Activated naive CD8-positive, alpha-beta T cell treated with anti-CD3 and anti-CD28 coated beads, Interleukin-2, amount 10 ng/mL, durations not matched to agents 7 days and 5 days (primary cell): ENCODE data around the gene PTGES. TPM values are rescaled to one million over a fixed set of nuclear protein-coding genes. Genes with fewer than 3 reads are reported as not detected.

Experiments
- ATAC-seq: fragments of 150-1000 bp; cut with Tn5 transposase; one replicate; pipeline ENCODE4 v1.10.0; 2021; ENCODE audit warnings: low read depth, moderate library complexity
- POLR2A ChIA-PET: fragments of 350-600 bp; sonication (Branson Sonifier 250); formaldehyde crosslinking; loops from one replicate; lab custom pipeline; 2021; ENCODE audit warnings: antibody characterized with exemption; lab: Charles Lee
- DNase-seq: peaks from one replicate; pipeline ENCODE4 v3.0.0; 2021
- H3K27ac Mint-ChIP-seq: one replicate; pipeline ENCODE4 v1.8.0; 2022; ENCODE audit warnings: mild to moderate bottlenecking, mixed read lengths
- H3K27me3 Mint-ChIP-seq: one replicate; pipeline ENCODE4 v1.8.0; 2022; ENCODE audit warnings: mild to moderate bottlenecking, moderate library complexity, mixed read lengths
- H3K36me3 Mint-ChIP-seq: one replicate; pipeline ENCODE4 v1.8.0; 2021; ENCODE audit warnings: mild to moderate bottlenecking, mixed read lengths
- H3K4me1 Mint-ChIP-seq: one replicate; pipeline ENCODE4 v1.8.0; 2021; ENCODE audit warnings: mixed read lengths
- H3K4me3 Mint-ChIP-seq: one replicate; pipeline ENCODE4 v1.8.0; 2022; ENCODE audit warnings: mild to moderate bottlenecking, moderate library complexity, mixed read lengths
- H3K9me3 Mint-ChIP-seq: one replicate; pipeline ENCODE4 v1.8.0; 2021; ENCODE audit warnings: mixed read lengths
- total RNA-seq, 2 experiments: library from RNA; stranded (reverse); gene quantifications; one replicate each; pipeline ENCODE4 v1.2.3, GENCODE V29; 2021

PTGES gene
- total RNA-seq, 2 experiments from 2014 or later = not detected

DNA sequence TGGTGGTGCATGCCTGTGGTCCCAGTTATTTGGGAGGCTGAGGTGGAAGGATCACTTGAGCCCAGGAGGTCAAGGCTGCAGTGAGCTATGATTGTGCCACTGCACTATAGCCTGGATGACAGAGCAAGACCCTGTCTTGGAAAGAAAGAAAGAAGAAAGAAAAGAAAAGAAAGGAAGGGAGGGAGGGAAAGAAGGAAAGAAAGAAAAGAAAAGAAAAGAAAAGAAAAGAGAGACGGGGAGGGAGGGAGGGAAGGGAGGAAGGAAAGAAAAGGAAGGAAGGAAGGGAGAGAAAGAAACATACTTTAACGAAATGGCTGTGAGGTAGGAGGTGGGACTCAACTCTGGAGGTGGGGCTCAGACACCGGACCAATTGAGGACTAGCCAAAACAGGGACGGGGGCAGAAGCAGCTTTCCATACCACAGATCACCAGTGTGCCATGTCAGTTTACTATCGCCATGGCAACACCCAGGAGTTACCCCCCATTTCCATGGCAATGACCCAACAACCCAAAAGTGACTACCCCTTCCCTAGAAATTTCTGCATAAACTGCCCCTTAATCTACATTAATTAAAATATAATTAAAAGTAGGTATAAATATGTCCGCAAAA lies 21.3 kb downstream of the PTGES start:
- POLR2A ChIA-PET = no interaction called here
- H3K4me3 Mint-ChIP-seq = no peak overlapping the region
- H3K36me3 Mint-ChIP-seq = no peaks in the 10 kb centered on the region
- no peak for ATAC-seq
- peaks cover 15% of the 10 kb centered on the region for H3K27me3 Mint-ChIP-seq
- no peaks in the 10 kb centered on the region for H3K9me3 Mint-ChIP-seq
- peaks cover 1% of the 10 kb centered on the region for H3K4me1 Mint-ChIP-seq
- no peak for DNase-seq
- no peak overlapping the region for H3K27ac Mint-ChIP-seq

DNA sequence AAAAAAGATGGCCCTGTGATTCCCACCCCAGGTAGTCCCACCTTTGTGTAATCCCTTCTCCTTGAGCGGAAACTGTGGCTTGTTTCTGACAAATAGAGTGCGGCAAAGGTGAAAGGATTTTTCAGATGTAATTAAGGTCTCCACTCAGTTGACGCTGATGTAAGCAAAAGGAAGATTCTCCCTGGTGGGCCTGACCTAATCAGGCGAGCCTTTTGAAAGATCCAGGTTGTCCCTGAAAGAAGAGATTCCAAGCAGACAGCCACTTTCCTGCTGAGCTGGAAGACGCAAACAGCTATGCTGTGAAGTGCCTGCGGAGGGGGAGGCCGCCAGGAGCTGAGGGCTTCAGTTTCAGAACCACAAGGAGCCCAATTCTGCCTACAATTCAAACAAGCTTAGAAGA lies 24.1 kb downstream of the PTGES start:
- Mint-ChIP-seq H3K4me3 (no peak overlapping the region), H3K9me3 (no peaks in the 10 kb centered on the region), H3K36me3 (no peaks in the 10 kb centered on the region), H3K27ac (no peak overlapping the region), H3K4me1 (peaks cover 1% of the 10 kb centered on the region), H3K27me3 (peaks cover 18% of the 10 kb centered on the region)
- POLR2A ChIA-PET = interaction anchor here (1.4 kb wide), 1 partner anchor 24 kb away, joined by 5 read pairs; no protein-coding TSS in a partner anchor
- ATAC-seq (no peak), DNase-seq (no peak)

DNA sequence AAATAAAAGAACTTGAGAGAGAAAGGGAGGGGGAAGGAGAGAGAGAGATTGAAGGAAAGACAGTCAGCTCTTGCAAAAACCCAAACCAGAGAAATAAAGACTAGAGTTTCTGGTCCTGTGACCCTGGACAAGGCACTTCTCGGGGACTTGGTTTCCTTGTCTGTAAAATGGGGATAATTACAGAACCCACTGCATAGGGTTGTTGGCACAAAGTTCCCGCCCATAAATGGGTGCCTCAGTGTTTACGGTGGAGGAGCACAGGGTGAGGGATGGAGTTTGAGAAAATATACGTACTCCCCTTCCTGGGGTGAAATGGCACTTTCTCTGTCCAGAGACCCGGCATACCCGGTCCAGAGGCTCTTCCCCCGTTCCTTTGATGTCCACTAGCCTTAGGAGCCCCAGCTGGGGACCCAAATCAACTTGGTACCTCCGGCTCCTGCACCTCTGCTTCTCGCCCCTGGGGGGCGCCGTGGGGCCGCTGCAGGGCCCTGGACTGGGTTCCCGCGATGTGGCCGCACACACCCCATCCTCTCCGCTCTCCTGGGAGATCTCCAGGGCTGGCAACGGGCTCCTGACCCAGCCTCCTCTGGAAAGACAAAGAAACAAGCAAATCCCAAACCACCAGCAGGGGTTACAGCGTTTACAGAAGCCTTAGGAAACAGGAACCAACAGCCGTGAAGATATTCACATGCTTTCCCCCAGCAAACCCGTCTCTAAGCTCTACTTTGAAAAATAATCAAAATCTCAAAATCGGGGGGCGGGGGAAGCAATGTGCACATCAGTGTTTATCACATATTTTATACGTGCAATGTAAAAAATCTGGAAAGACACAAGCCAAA lies 26.3 kb downstream of the PTGES start:
- Mint-ChIP-seq H3K36me3 (no peaks in the 10 kb centered on the region), H3K9me3 (no peaks in the 10 kb centered on the region), H3K4me3 (peak overlapping the region; percentile 25), H3K4me1 (peaks cover 1% of the 10 kb centered on the region), H3K27ac (no peak overlapping the region), H3K27me3 (peaks cover 18% of the 10 kb centered on the region)
- POLR2A ChIA-PET = interaction anchor here (0.6 to 1.7 kb wide), 3 partner anchors 11 to 58 kb away, joined by 3 to 9 read pairs (median 3); no protein-coding TSS in a partner anchor
- ATAC-seq = peak; percentile 89
- peak; percentile 82 for DNase-seq

DNA sequence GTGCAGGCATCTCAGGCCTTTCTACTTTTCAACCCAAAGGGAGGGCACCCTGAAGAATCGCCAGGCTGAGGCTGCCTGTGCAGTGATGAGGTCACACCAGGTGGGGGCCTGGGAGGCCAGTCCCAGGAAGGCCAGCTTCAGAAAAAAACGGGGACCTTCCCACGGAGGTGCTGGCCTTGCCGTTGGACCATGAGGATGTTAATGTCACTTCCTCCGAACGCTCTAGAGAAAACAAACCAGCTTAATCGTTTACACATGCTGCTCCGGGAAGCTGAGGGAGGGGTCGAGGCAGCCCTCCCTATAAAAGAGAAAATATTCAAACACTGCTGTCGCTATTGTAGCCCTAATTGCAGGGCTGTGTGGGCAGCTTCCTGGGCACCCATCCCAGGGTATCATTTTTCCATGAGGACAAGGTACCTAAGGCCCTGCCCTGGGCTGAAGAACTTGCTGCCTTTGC lies 27.0 kb downstream of the PTGES start:
- ATAC-seq = no peak
- no peak for DNase-seq
- Mint-ChIP-seq H3K4me3 (no peak overlapping the region), H3K27ac (no peak overlapping the region), H3K36me3 (no peaks in the 10 kb centered on the region), H3K27me3 (peaks cover 14% of the 10 kb centered on the region), H3K9me3 (no peaks in the 10 kb centered on the region), H3K4me1 (peaks cover 1% of the 10 kb centered on the region)
- POLR2A ChIA-PET = interaction anchor here (1.7 kb wide), 1 partner anchor 12 kb away, joined by 9 read pairs; no protein-coding TSS in a partner anchor

DNA sequence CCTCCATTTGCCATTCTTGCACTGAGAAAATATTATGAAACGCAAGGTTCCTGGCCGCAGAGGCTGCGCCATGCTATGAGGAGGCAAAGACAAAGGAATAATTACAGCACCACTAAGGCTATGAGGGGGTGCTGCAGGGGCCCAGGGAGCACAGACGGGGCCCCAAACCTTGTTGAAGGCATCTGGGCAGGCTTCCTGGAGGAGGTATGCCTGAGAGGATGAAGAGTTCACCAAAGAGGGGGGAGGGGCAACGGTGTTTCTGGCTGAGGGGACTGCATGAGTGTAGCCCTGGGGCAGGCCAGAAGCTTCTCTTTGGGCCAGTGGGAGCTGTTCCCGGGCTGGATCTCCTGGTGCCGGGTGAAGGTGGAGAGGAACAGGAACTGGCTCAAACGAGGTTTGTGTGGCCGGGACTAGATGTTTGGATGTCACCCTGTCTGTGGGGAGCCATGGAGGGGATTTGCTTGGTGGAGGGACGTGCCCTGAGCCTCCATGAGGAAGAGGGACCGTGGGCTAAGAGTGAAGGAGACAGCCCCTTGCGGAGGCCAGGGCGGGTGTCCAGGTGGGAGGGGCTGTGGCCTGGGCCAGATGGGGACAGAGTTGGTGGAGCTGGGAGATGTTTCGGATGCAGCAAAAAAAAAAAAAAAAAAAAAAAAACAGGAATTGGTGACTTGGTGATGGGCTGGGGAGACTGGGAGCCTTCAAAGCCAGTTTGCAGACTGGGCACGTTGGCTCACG lies 28.2 kb downstream of the PTGES start:
- POLR2A ChIA-PET = interaction anchor here (0.6 kb wide), 1 partner anchor 82 kb away, joined by 6 read pairs; no protein-coding TSS in a partner anchor
- Mint-ChIP-seq H3K36me3 (no peaks in the 10 kb centered on the region), H3K4me1 (peaks cover 1% of the 10 kb centered on the region), H3K27ac (no peak overlapping the region), H3K4me3 (no peak overlapping the region), H3K27me3 (peaks cover 10% of the 10 kb centered on the region), H3K9me3 (no peaks in the 10 kb centered on the region)
- no peak for ATAC-seq
- no peak for DNase-seq

DNA sequence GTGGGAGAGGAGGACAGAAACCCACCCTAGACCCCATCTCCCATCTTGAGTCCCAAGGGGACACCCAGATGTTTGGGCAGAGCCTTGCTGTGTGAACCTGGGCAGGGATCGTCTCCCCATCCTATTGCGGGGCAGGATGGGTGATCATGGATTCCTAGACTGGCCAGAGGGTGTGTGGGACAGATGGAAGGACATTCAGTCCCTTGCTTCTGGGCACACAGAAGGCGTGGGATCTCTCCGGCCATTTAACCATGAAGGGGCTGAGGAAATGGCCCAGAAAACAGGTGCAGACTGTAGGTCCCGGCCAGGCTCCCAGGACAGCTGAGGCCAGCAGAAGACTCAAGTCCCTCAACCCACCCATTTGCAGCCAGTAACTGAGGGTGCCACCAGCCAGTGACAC lies 29.9 kb downstream of the PTGES start:
- H3K27me3 Mint-ChIP-seq = peaks cover 7% of the 10 kb centered on the region
- no peak overlapping the region for H3K27ac Mint-ChIP-seq
- H3K4me1 Mint-ChIP-seq = peaks cover 1% of the 10 kb centered on the region
- DNase-seq (no peak), ATAC-seq (no peak)
- H3K9me3 Mint-ChIP-seq = no peaks in the 10 kb centered on the region
- POLR2A ChIA-PET = no interaction called here
- no peak overlapping the region for H3K4me3 Mint-ChIP-seq
- H3K36me3 Mint-ChIP-seq = no peaks in the 10 kb centered on the region

DNA sequence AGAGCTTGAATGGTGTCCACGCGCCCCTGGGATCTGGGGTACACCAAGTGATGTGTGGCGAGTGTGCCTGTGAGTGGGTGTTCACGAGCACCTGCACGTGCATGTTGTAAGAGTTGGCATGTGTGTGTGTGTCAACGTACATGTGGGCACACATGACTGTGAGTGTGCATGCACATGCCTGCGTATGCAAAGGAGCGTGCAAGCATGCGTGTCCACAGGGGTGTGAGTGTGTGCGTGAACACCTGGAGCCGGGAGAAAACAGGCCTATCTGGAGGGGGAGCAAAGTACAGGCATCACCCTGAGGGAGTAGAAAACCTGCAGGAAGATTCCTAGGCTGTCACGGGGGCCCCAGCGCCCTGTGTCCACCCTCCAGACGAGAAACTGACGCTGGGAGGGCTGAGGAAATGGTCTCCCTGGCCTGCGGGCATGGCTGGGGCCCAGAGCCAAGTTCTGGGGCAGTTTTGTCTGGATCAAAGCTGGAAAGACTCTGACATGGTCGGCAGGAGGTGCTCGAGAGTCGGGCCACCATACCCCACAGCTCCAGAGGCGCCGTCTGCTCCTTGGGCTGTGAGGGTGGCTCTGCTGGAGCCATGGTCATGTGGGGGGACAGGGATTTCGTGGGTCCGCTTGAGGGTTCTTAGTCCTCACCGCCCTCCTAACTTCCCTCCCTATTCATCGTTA lies 31.8 kb downstream of the PTGES start:
- no peaks in the 10 kb centered on the region for H3K36me3 Mint-ChIP-seq
- H3K27me3 Mint-ChIP-seq = peaks cover 8% of the 10 kb centered on the region
- POLR2A ChIA-PET = no interaction called here
- no peak overlapping the region for H3K27ac Mint-ChIP-seq
- no peak overlapping the region for H3K4me3 Mint-ChIP-seq
- no peak for ATAC-seq
- DNase-seq = no peak
- no peaks in the 10 kb centered on the region for H3K9me3 Mint-ChIP-seq
- no peaks in the 10 kb centered on the region for H3K4me1 Mint-ChIP-seq

DNA sequence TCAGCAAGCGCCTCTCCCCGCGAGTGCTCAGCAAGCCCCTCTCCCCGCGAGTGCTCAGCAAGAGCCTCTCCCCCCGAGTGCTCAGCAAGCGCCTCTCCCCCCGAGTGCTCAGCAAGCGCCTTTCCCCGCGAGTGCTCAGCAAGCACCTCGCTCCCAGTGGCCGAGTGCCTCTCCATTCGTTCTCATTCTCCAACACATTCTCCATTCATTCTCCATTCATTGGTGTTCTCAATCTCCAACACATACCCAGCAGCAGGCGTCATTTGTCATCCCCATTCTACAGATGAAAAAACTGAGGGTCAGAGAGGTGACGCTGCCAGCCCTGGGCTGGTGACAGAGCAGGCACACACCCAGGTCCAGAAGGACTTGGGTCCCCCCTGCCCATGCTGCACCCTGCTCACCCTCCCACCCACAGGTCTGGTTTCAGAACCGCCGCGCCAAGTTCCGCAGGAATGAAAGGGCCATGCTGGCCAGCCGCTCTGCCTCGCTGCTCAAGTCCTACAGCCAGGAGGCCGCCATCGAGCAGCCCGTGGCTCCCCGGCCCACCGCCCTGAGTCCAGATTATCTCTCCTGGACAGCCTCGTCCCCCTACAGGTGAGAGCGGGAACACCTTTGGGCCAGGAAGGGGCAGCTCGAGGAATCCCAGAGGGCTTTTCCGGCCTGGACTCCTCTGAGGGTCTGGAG lies 32.5 kb downstream of the PTGES start:
- Mint-ChIP-seq H3K27me3 (peaks cover 12% of the 10 kb centered on the region), H3K4me1 (no peaks in the 10 kb centered on the region), H3K4me3 (no peak overlapping the region), H3K36me3 (no peaks in the 10 kb centered on the region), H3K27ac (no peak overlapping the region), H3K9me3 (no peaks in the 10 kb centered on the region)
- ATAC-seq = no peak
- DNase-seq = no peak
- POLR2A ChIA-PET = no interaction called here

DNA sequence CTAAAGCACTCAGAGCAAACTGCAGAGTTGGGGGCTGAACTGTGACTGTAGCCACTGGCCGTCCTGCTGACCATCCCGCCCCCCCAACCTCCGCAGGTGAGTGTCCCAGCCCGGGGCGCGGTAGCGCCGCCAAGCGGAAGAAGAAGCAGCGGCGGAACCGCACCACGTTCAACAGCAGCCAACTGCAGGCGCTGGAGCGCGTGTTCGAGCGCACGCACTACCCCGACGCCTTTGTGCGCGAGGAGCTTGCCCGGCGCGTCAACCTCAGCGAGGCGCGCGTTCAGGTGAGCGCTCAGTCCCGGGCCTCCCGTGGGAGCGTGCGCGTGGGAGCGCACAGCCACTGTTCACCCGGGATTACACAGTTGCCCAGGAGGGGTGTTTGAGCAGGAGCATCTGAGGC lies 33.7 kb downstream of the PTGES start:
- H3K4me3 Mint-ChIP-seq = no peak overlapping the region
- POLR2A ChIA-PET = no interaction called here
- H3K27ac Mint-ChIP-seq = no peak overlapping the region
- H3K36me3 Mint-ChIP-seq = no peaks in the 10 kb centered on the region
- peaks cover 12% of the 10 kb centered on the region for H3K27me3 Mint-ChIP-seq
- no peak for DNase-seq
- no peak for ATAC-seq
- no peaks in the 10 kb centered on the region for H3K9me3 Mint-ChIP-seq
- no peaks in the 10 kb centered on the region for H3K4me1 Mint-ChIP-seq

DNA sequence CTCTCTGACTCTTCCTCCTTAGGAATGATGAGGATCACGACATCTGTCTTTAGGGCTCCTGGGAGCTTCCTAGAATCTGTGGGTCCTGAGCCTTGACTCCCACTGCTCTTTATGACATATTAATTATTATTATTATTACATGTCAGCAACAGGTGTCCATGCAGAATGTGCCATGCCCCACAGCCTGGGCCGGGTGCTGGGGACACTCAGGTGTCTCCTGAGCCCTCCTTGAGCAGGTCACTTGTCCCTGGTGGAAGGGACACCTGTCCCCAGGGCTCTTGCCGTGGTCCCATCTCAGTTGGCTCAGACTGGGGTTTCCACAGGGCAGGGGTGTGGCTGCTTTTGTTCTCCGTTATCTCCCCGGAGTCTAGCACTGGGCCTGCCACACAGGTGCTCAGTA lies 34.2 kb downstream of the PTGES start:
- DNase-seq (no peak), ATAC-seq (no peak)
- Mint-ChIP-seq H3K36me3 (no peaks in the 10 kb centered on the region), H3K27ac (no peak overlapping the region), H3K9me3 (no peaks in the 10 kb centered on the region), H3K4me1 (no peaks in the 10 kb centered on the region), H3K4me3 (no peak overlapping the region), H3K27me3 (peaks cover 12% of the 10 kb centered on the region)
- POLR2A ChIA-PET = no interaction called here

DNA sequence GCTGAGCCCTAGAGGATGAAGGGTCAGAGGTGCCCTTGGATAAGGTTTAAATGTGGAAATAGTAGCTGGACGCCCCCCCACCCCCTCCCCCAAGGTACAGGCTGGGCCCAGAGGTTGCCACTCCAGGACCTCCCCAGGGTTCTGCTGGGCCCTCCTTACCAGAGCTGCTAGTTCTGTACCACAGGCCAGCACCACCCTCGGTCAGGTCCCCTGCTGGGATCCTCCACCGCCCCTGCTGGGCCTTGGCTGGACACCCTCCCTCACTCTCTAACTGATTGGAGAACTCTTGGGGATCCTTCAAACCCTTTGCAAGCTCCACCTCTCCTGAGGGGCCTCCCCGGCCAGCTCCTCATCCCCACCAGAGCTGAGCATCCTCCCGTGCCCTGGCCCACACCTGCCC lies 34.9 kb downstream of the PTGES start:
- Mint-ChIP-seq H3K36me3 (no peaks in the 10 kb centered on the region), H3K9me3 (no peaks in the 10 kb centered on the region), H3K4me1 (peaks cover 2% of the 10 kb centered on the region), H3K27me3 (peaks cover 14% of the 10 kb centered on the region), H3K27ac (no peak overlapping the region), H3K4me3 (no peak overlapping the region)
- POLR2A ChIA-PET = interaction anchor here (0.6 kb wide), 1 partner anchor 93 kb away, joined by 3 read pairs; no protein-coding TSS in a partner anchor
- no peak for ATAC-seq
- no peak for DNase-seq

DNA sequence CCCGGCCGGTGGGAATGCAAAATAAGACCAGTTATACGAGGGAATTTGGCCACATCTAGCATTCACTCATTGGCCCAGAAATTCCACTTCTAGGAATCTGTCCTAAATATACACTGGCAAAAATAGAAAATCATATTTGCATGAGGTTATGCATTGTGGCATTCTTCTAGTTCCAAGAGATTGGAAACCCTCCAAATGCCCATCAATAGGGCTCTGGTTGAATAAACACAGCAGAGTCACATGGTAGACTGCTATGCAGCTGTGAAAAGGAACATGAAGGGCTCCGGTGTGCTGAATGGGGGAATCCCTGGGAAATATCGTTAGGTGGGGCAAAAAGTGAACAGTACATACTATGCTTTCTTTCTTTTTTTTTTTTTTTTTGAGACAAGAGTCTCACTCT lies 36.8 kb downstream of the PTGES start:
- POLR2A ChIA-PET = no interaction called here
- no peak for ATAC-seq
- no peaks in the 10 kb centered on the region for H3K36me3 Mint-ChIP-seq
- no peak for DNase-seq
- peaks cover 11% of the 10 kb centered on the region for H3K4me1 Mint-ChIP-seq
- H3K27me3 Mint-ChIP-seq = peaks cover 17% of the 10 kb centered on the region
- H3K9me3 Mint-ChIP-seq = no peaks in the 10 kb centered on the region
- H3K4me3 Mint-ChIP-seq = no peak overlapping the region
- H3K27ac Mint-ChIP-seq = no peak overlapping the region
